ENCODE results near the gene ASPSCR1. TPM values are rescaled to one million over a fixed set of nuclear protein-coding genes. Genes with fewer than 3 reads are reported as not detected.

Gene ASPSCR1
- total RNA-seq, 1 donor: 23.6 TPM

DNA sequence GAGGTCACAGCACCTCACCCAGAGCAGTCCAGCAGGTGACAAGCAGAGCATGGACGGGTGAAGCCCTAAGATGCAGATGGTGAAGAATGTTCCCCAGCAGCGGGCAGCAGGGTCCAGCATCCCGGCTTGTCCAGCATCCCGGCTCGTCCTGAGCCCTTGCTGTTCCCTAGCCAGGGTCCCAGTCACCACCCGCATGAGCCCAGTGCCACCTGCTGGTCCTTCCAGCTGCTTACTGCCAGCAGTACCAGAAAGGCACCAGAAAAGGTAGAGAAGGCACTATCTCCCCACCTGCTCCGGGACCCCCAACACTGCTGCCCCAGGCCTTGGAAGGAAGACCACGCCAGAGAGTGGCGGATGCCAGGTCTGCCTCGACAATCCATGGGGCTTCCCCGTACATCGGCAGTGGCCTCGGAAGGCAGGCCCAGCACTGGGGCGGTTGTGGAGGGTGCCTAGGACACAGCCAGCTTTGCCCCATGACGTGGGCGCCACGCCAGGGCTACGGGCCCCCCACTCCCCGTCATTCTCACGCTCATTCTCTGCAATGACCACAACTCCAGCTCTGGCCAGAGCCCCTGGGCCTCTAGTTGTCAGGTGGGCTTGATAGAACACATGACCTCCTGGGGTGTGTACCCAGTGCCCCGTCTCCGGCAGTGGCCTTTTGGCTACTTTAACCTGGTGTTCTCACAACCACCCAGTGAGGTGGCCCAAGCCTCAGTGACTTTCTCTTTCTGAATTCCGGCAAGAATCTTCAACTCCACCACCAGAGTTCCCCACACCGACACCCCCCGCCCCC, 43.9 kb downstream of the ASPSCR1 start:
- TF ChIP-seq, protein P1, sequence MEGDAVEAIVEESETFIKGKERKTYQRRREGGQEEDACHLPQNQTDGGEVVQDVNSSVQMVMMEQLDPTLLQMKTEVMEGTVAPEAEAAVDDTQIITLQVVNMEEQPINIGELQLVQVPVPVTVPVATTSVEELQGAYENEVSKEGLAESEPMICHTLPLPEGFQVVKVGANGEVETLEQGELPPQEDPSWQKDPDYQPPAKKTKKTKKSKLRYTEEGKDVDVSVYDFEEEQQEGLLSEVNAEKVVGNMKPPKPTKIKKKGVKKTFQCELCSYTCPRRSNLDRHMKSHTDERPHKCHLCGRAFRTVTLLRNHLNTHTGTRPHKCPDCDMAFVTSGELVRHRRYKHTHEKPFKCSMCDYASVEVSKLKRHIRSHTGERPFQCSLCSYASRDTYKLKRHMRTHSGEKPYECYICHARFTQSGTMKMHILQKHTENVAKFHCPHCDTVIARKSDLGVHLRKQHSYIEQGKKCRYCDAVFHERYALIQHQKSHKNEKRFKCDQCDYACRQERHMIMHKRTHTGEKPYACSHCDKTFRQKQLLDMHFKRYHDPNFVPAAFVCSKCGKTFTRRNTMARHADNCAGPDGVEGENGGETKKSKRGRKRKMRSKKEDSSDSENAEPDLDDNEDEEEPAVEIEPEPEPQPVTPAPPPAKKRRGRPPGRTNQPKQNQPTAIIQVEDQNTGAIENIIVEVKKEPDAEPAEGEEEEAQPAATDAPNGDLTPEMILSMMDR (IDR thresholded peaks at IDR 0.05; ENCODE audit: insufficient read depth, low read length): peak; percentile 82
- DNase-seq (ENCODE audit: low read depth): peak; percentile 80
- peak overlapping the region; percentile 86 for H3K4me3 ChIP-seq (ENCODE audit: low read depth, low read length)

DNA sequence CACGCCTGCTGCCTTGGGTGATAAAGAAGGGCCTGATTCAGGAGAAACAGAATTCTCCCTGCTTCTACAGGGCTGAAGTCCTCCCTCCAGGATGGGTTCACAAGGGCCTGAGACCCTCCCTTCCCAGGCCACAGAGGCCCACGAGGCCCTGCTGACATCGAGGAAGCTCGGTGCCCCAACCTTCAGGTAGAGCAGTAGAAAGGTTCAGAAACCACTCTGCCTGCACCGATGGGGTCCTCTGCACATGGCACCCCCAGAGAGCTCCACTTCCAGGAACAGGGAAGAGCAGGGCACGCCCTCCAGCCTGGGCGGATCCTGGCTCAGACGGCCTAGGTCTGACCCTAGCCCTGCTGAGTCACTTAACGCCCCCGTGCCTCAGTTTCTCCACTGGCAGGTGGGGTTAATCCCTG, 44.5 kb downstream of the ASPSCR1 start:
- TF ChIP-seq, protein P1 (IDR thresholded peaks at IDR 0.05; ENCODE audit: insufficient read depth, low read length): no peak
- H3K4me3 ChIP-seq (ENCODE audit: low read depth, low read length): peak overlapping the region; percentile 86
- no peak for DNase-seq (ENCODE audit: low read depth)

DNA sequence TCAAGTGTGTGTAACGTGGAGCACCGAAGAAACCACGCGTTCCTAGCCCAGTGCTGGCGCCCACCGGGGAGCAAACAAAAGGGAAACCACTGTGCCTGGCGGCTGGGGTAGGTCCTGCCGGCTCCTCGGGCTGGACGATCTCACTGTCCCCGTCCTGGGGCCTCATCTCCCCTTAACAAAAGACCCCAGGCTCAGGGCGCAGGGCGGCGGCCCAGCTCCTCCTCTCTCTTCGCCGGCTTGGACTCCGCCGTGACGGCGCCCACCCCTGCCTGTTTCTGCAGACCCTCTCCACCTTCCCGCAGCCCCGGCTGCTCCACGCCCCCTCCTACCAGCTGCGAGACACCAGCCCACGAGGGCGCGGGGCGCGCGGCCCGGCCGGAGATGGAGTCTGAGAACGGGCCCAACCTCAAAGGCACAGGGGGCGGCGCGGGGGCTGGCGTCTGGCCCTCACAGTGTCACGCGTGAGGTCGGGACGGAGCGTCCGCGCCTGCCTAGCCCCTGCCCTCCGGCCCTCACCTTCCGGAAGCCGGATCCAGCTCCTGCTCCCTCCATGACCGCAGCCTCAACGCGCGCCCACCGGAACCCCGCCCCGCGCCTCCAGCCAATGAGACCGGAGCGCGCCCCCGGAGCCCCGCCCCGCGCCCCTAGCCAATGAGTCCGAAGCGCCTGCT, 45.0 kb downstream of the ASPSCR1 start, which contains the start of gene CENPX:
TSS of gene CENPX (minus strand) at position 569 of the 671 bp plus-strand sequence. CDS start at position 552, 17 bp downstream.
- TF ChIP-seq, protein P1 (IDR thresholded peaks at IDR 0.05; ENCODE audit: insufficient read depth, low read length): no peak
- DNase-seq (ENCODE audit: low read depth): no peak

DNA sequence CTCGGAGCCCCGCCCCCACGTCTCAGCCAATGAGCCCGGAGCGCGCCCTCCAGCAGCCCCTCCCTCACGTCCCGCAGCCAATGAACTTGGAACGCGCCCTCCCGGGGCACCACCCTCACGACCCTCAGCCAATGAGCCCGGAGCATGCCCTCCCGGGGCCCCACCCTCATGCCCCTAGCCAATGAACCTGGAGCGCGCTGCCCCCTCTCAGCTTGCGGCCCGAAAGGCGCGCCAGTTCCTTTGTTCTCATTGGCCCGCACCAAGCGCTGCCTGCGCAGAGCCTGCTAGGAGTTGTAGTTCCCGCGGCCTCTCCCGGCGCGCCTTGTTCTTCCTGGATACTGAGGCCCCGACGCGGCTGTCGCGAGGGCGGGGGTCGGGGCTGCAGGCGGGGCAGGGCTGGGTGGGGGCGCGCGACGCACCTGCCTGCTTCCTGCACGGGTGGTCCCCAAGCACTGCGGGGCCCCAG, 45.6 kb downstream of the ASPSCR1 start, which contains the start of gene LRRC45:
TSS of gene LRRC45 (plus strand) at position 325 of the 466 bp plus-strand sequence. CDS start 339 bp downstream, outside the sequence.
- TF ChIP-seq, protein P1 (IDR thresholded peaks at IDR 0.05; ENCODE audit: insufficient read depth, low read length): no peak
- DNase-seq (ENCODE audit: low read depth): peak; percentile 99
- H3K4me3 ChIP-seq (ENCODE audit: low read depth, low read length): peak within 1 kb of the TSS; percentile 86

More for the DNA sequence above, 45.0 kb downstream of the ASPSCR1 start, which contains the start of gene CENPX:
- H3K4me3 ChIP-seq (ENCODE audit: low read depth, low read length): peak within 1 kb of the TSS; percentile 86

DNA sequence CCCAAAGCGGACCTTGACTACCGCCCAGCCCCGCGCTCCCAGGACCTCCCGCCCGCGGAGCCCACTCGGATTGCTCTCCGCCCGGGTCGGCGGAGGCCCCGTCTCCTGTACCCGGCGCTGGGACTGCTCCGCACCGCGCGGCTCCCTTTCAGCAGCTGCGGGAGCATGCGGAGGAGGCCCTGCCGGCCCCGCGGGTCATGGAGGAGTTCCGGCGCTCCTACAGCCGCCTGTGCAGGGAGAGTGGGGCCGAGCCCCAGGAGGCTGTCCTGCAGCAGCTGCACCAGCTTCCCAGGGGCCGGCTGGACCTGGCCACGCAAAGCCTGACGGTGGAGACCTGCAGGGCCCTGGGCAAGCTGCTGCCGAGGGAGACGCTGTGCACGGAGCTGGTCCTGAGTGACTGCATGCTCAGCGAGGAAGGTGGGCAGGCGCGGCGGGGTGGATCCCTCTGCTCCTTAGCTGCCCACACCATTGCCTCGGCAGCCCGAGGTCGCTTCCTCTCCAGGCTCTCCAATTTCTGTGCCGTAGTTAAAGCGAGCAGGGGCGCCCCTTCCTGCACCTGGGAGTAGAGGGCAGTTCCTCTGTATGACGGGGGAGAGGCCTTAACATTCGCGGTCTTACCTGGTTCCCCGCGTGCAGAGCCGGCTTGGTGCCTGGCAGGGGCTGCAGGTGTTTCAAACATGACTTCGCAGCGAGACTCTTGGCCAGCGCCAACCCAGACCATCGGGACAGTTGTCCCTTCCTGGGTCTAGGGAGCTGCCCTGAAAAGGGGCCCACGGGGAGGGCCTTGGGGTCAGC, 46.2 kb downstream of the ASPSCR1 start:
- TF ChIP-seq, protein P1 (IDR thresholded peaks at IDR 0.05; ENCODE audit: insufficient read depth, low read length): no peak
- no peak for DNase-seq (ENCODE audit: low read depth)
- H3K4me3 ChIP-seq (ENCODE audit: low read depth, low read length): peak overlapping the region; percentile 74

DNA sequence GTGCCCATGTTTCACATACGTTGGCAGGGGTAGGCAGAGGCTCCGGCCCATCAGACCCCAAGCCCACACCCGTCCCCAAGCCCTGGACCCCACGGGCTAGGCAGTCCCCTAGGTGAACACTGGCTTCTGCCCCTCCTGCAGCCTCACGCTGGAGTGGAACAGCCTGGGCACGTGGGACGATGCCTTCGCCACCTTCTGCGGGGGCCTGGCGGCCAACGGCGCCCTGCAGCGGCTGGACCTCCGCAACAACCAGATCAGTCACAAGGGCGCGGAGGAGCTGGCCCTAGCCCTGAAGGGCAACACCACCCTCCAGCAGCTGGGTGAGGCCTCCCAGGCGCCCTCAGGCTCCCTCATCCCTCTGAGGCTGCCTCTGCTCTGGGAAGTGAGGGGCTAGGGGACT, 47.4 kb downstream of the ASPSCR1 start:
- H3K4me3 ChIP-seq (ENCODE audit: low read depth, low read length): no peak overlapping the region
- DNase-seq (ENCODE audit: low read depth): no peak
- TF ChIP-seq, protein P1 (IDR thresholded peaks at IDR 0.05; ENCODE audit: insufficient read depth, low read length): no peak
